ENCODE results near the gene ITIH4. TPM values are rescaled to one million over a fixed set of nuclear protein-coding genes. Genes with fewer than 3 reads are reported as not detected.

The ITIH4 gene
- total and polyA plus RNA-seq, 10 of the 15 experiments (the other 5 are each of a cell fraction or from before 2014, with no cell fraction given), result 0.64 to 4.1 (median 1.3) TPM

- WGBS (ENCODE audit: insufficient coverage, insufficient replicate concordance, low lambda C conversion rate, missing lambda C conversion rate), result 88% methylated on average over 3 of the region's 3 CpGs
- Histone ChIP-seq H3K36me3 (ENCODE audit: control insufficient read depth in 2 of 2, insufficient read depth in 2 of 2, low read length in 1 of 2) (peaks cover 14 to 18% of the 10 kb centered on the region in 2 experiments), H3K27me3 (replicated peaks in 1 of 2; ENCODE audit: control insufficient read depth in 2 of 2, insufficient read depth in 2 of 2, low read length in 1 of 2) (no peaks in the 10 kb centered on the region), H3K4me3 (no peak overlapping the region), H3K79me2 (ENCODE audit: control insufficient read depth, insufficient read depth, low read length) (no peaks in the 10 kb centered on the region), H4K20me1 (ENCODE audit: control insufficient read depth, insufficient read depth) (no peaks in the 10 kb centered on the region), H3K9ac (ENCODE audit: control insufficient read depth, insufficient read depth, low read length) (no peak overlapping the region), H3K4me1 (ENCODE audit: control insufficient read depth, insufficient read depth, low read length) (peaks cover 3% of the 10 kb centered on the region), H3K27ac (ENCODE audit: control insufficient read depth, insufficient read depth) (no peak overlapping the region), H2AFZ (ENCODE audit: control insufficient read depth, low read depth, low read length) (no peak overlapping the region), H3K9me3 (replicated peaks; ENCODE audit: control insufficient read depth, insufficient read depth, low read length) (no peaks in the 10 kb centered on the region), H3K4me2 (ENCODE audit: control insufficient read depth, insufficient read depth) (no peak overlapping the region)
- RAD21 ChIA-PET (ENCODE audit: unreplicated experiment), result interaction anchor here (0.7 kb wide), 1 partner anchor 42 kb away, joined by 3 read pairs; no protein-coding TSS in a partner anchor
- CTCF ChIA-PET, result interaction anchor here (0.6 to 1.5 kb wide), 6 partner anchors 13 to 345 kb away, joined by 3 to 4 read pairs (median 3); no protein-coding TSS in a partner anchor
- POLR2A ChIA-PET, result no interaction called here
- BruUV-seq (replicated peaks), result no TSS peak
- ATAC-seq, result peak; percentile 78
- TF ChIP-seq, protein P1, sequence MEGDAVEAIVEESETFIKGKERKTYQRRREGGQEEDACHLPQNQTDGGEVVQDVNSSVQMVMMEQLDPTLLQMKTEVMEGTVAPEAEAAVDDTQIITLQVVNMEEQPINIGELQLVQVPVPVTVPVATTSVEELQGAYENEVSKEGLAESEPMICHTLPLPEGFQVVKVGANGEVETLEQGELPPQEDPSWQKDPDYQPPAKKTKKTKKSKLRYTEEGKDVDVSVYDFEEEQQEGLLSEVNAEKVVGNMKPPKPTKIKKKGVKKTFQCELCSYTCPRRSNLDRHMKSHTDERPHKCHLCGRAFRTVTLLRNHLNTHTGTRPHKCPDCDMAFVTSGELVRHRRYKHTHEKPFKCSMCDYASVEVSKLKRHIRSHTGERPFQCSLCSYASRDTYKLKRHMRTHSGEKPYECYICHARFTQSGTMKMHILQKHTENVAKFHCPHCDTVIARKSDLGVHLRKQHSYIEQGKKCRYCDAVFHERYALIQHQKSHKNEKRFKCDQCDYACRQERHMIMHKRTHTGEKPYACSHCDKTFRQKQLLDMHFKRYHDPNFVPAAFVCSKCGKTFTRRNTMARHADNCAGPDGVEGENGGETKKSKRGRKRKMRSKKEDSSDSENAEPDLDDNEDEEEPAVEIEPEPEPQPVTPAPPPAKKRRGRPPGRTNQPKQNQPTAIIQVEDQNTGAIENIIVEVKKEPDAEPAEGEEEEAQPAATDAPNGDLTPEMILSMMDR (IDR thresholded peaks at IDR 0.05 in 2 of 3, conservative IDR thresholded peaks at IDR 0.05 in 1 of 3; ENCODE audit: control insufficient read depth in 2 of 3, extremely low read depth in 1 of 3, insufficient read depth in 1 of 3, low read depth in 3 of 3, low read length in 3 of 3), result peak; percentile 65 to 83 (median 71)
- TF ChIP-seq POLR2A (IDR thresholded peaks at IDR 0.05; ENCODE audit: low read depth, low read length) (no peak), SMAD5 (IDR thresholded peaks at IDR 0.05; ENCODE audit: low read depth) (no peak), SUZ12 (IDR thresholded peaks at IDR 0.05; ENCODE audit: unreplicated experiment) (no peak), YY1 (IDR thresholded peaks at IDR 0.05; ENCODE audit: low read depth, low read length) (peak; percentile 54; the same call in 1 of the 2 replicates), USF2 (IDR thresholded peaks at IDR 0.05; ENCODE audit: borderline replicate concordance, low read depth, low read length) (no peak), TCF12 (IDR thresholded peaks at IDR 0.05; ENCODE audit: low read depth, low read length) (no peak), SMC3 (IDR thresholded peaks at IDR 0.05; ENCODE audit: borderline replicate concordance, low read length) (peak; percentile 89), HDAC2 (IDR thresholded peaks at IDR 0.05) (no peak), RAD21 (IDR thresholded peaks at IDR 0.05; ENCODE audit: insufficient read depth, low read depth, low read length) (peak; percentile 93), DPF2 (IDR thresholded peaks at IDR 0.05) (no peak), MEF2B (IDR thresholded peaks at IDR 0.05; ENCODE audit: partially characterized antibody, poor library complexity, severe bottlenecking) (no peak), IRF4 (IDR thresholded peaks at IDR 0.05; ENCODE audit: low read depth, low read length) (no peak), RAD51 (IDR thresholded peaks at IDR 0.05) (no peak), ATF2 (IDR thresholded peaks at IDR 0.05; ENCODE audit: low read length) (no peak), SIX5 (IDR thresholded peaks at IDR 0.05; ENCODE audit: low read depth, low read length, severe bottlenecking) (no peak), FOXM1 (IDR thresholded peaks at IDR 0.05; ENCODE audit: low read depth, low read length) (0 out of 2 replicates have a peak, but pooled peaks have one; percentile 23)
- TF ChIP-seq, protein P2, sequence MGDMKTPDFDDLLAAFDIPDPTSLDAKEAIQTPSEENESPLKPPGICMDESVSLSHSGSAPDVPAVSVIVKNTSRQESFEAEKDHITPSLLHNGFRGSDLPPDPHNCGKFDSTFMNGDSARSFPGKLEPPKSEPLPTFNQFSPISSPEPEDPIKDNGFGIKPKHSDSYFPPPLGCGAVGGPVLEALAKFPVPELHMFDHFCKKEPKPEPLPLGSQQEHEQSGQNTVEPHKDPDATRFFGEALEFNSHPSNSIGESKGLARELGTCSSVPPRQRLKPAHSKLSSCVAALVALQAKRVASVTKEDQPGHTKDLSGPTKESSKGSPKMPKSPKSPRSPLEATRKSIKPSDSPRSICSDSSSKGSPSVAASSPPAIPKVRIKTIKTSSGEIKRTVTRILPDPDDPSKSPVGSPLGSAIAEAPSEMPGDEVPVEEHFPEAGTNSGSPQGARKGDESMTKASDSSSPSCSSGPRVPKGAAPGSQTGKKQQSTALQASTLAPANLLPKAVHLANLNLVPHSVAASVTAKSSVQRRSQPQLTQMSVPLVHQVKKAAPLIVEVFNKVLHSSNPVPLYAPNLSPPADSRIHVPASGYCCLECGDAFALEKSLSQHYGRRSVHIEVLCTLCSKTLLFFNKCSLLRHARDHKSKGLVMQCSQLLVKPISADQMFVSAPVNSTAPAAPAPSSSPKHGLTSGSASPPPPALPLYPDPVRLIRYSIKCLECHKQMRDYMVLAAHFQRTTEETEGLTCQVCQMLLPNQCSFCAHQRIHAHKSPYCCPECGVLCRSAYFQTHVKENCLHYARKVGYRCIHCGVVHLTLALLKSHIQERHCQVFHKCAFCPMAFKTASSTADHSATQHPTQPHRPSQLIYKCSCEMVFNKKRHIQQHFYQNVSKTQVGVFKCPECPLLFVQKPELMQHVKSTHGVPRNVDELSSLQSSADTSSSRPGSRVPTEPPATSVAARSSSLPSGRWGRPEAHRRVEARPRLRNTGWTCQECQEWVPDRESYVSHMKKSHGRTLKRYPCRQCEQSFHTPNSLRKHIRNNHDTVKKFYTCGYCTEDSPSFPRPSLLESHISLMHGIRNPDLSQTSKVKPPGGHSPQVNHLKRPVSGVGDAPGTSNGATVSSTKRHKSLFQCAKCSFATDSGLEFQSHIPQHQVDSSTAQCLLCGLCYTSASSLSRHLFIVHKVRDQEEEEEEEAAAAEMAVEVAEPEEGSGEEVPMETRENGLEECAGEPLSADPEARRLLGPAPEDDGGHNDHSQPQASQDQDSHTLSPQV (IDR thresholded peaks at IDR 0.05), result no peak
- DNase-seq (ENCODE audit: low read depth, low spot score), result no peak
- FAIRE-seq, result no peak
- intact Hi-C loops (cut with micrococcal nuclease; ENCODE audit: unreplicated experiment) (loop anchor here (1.0 kb wide), 2 partner anchors 83 to 221 kb away; no protein-coding TSS in a partner anchor), in situ Hi-C loops (cut with MboI) (no loop called here)
- SMC1A ChIA-PET (ENCODE audit: uncharacterized antibody, unreplicated experiment), result interaction anchor here (1.1 to 1.3 kb wide), 3 partner anchors 30 to 263 kb away, joined by 3 to 5 read pairs (median 4); no protein-coding TSS in a partner anchor
Observed at GRCh38 chr3:52851348-52851747, 20.9 kb upstream of the ITIH4 start.

Measured in GM12878 (cell line).